T-helper 9 cell (primary cell): ENCODE data around the gene SH3BP4.

Experiments
- DNase-seq: peaks from one replicate; pipeline ENCODE4 v3.0.0-alpha.2; 2020

The SH3BP4 gene

GRCh38 chr2:234986390-234986789 is 34.6 kb downstream of the SH3BP4 start:
- DNase-seq = no peak

GRCh38 chr2:234986876-234987720 is 35.3 kb downstream of the SH3BP4 start:
- no peak for DNase-seq

GRCh38 chr2:234987754-234988153 is 35.9 kb downstream of the SH3BP4 start:
- no peak for DNase-seq

- no peak for DNase-seq
These were observed 36.7 kb downstream of the SH3BP4 start for GRCh38 chr2:234988491-234988890.

GRCh38 chr2:234989183-234989701 is 37.4 kb downstream of the SH3BP4 start:
- DNase-seq = no peak

- no peak for DNase-seq
These were observed 38.5 kb downstream of the SH3BP4 start for GRCh38 chr2:234990300-234990699.

GRCh38 chr2:234991290-234991689 is 39.5 kb downstream of the SH3BP4 start:
- no peak for DNase-seq

- DNase-seq = no peak
These were observed 40.0 kb downstream of the SH3BP4 start for GRCh38 chr2:234991793-234992192.

GRCh38 chr2:234992196-234992595 is 40.4 kb downstream of the SH3BP4 start:
- no peak for DNase-seq

- no peak for DNase-seq
These were observed 41.0 kb downstream of the SH3BP4 start for GRCh38 chr2:234992624-234993349.

GRCh38 chr2:234993541-234993981 is 41.7 kb downstream of the SH3BP4 start:
- DNase-seq = no peak

- DNase-seq = no peak
These were observed 42.9 kb downstream of the SH3BP4 start for GRCh38 chr2:234994438-234995321.

GRCh38 chr2:234995332-234996068 is 43.7 kb downstream of the SH3BP4 start:
- DNase-seq = no peak

- no peak for DNase-seq
These were observed 44.5 kb downstream of the SH3BP4 start for GRCh38 chr2:234996069-234996940.

GRCh38 chr2:234996941-234997270 is 45.1 kb downstream of the SH3BP4 start:
- no peak for DNase-seq

- DNase-seq = no peak
These were observed 45.6 kb downstream of the SH3BP4 start for GRCh38 chr2:234997389-234997788.

- DNase-seq = no peak
These were observed 46.8 kb downstream of the SH3BP4 start for GRCh38 chr2:234998404-234999211.

GRCh38 chr2:234999740-235000425 is 48.1 kb downstream of the SH3BP4 start:
- no peak for DNase-seq

GRCh38 chr2:235000426-235001236 is 48.8 kb downstream of the SH3BP4 start:
- no peak for DNase-seq
